Epithelial cell of esophagus (primary cell): ENCODE measurements around the gene PXMP2.

ENCODE experiments used
- DNase-seq: peaks from one replicate; pipeline ENCODE4 v3.0.0; 2010; ENCODE audit warnings: low read depth
- H3K4me3 ChIP-seq: 2 replicates; pipeline ENCODE4 v1.5.1; 2011; ENCODE audit warnings: mild to moderate bottlenecking, low read length, control low read depth
- CTCF ChIP-seq: IDR thresholded peaks from 2 replicates; pipeline ENCODE4 v1.5.1; 2011; ENCODE audit warnings: low read depth, mild to moderate bottlenecking, low read length, control low read depth, inconsistent platforms; ENCODE audit not compliant: insufficient read depth; ENCODE audit errors: missing control alignments

PXMP2 gene

GRCh38 chr12:132661972-132662371 is 25.4 kb upstream of the PXMP2 start:
- no peak for DNase-seq
- H3K4me3 ChIP-seq, result no peak overlapping the region
- no peak for TF ChIP-seq CTCF

GRCh38 chr12:132662901-132663755 is 24.3 kb upstream of the PXMP2 start:
- no peak overlapping the region for H3K4me3 ChIP-seq
- no peak for TF ChIP-seq CTCF
- no peak for DNase-seq

- H3K4me3 ChIP-seq, result no peak overlapping the region
- DNase-seq, result no peak
These were observed 22.9 kb upstream of the PXMP2 start for GRCh38 chr12:132664206-132665148.

GRCh38 chr12:132665149-132665491 is 22.3 kb upstream of the PXMP2 start:
- DNase-seq, result no peak
- no peak overlapping the region for H3K4me3 ChIP-seq
- TF ChIP-seq CTCF, result no peak

More at GRCh38 chr12:132664206-132665148, 22.9 kb upstream of the PXMP2 start:
- no peak for TF ChIP-seq CTCF

GRCh38 chr12:132665794-132666193 is 21.6 kb upstream of the PXMP2 start:
- no peak overlapping the region for H3K4me3 ChIP-seq
- DNase-seq, result no peak
- no peak for TF ChIP-seq CTCF

GRCh38 chr12:132668191-132669088 is 18.9 kb upstream of the PXMP2 start:
- H3K4me3 ChIP-seq, result no peak overlapping the region
- DNase-seq, result no peak
- no peak for TF ChIP-seq CTCF
